Measurements from ENCODE around the gene MAP3K7CL.

MAP3K7CL gene

GRCh38 chr21:29130270-29130969 is at the start of gene MAP3K7CL:
TSS of gene MAP3K7CL (plus strand) at chr21:29130644. CDS start at chr21:29133345, 2,701 bp downstream.
- no peak for DNase-seq

GRCh38 chr21:29082046-29082815 is 48.2 kb upstream of the MAP3K7CL start:
- DNase-seq: no peak

GRCh38 chr21:29083306-29083705 is 47.1 kb upstream of the MAP3K7CL start:
- DNase-seq: no peak

- no peak for DNase-seq
Observed at GRCh38 chr21:29084372-29084771, 46.1 kb upstream of the MAP3K7CL start.

- DNase-seq: no peak
Observed at GRCh38 chr21:29085106-29085752, 45.2 kb upstream of the MAP3K7CL start.

GRCh38 chr21:29091033-29091432 is 39.4 kb upstream of the MAP3K7CL start:
- DNase-seq: no peak

- DNase-seq: no peak
Observed at GRCh38 chr21:29092102-29092959, 38.1 kb upstream of the MAP3K7CL start.

GRCh38 chr21:29096218-29097015 is 34.0 kb upstream of the MAP3K7CL start:
- DNase-seq: no peak

- no peak for DNase-seq
Observed at GRCh38 chr21:29098156-29098555, 32.3 kb upstream of the MAP3K7CL start.

- no peak for DNase-seq
Observed at GRCh38 chr21:29102791-29103257, 27.6 kb upstream of the MAP3K7CL start.

- no peak for DNase-seq
Observed at GRCh38 chr21:29104239-29104708, 26.2 kb upstream of the MAP3K7CL start.

GRCh38 chr21:29105218-29105617 is 25.2 kb upstream of the MAP3K7CL start:
- DNase-seq: no peak

- DNase-seq: peak; percentile 37
Observed at GRCh38 chr21:29114765-29115500, 15.5 kb upstream of the MAP3K7CL start.

- no peak for DNase-seq
Observed at GRCh38 chr21:29115899-29116298, 14.5 kb upstream of the MAP3K7CL start.

- DNase-seq: peak; percentile 56
Observed at GRCh38 chr21:29117372-29117955, 13.0 kb upstream of the MAP3K7CL start.

GRCh38 chr21:29121759-29122158 is 8.7 kb upstream of the MAP3K7CL start:
- no peak for DNase-seq

GRCh38 chr21:29124645-29125044 is 5.8 kb upstream of the MAP3K7CL start:
- DNase-seq: no peak

- no peak for DNase-seq
Observed at GRCh38 chr21:29125191-29125590, 5.3 kb upstream of the MAP3K7CL start.

GRCh38 chr21:29125979-29126378 is 4.5 kb upstream of the MAP3K7CL start:
- no peak for DNase-seq

- no peak for DNase-seq
Observed at GRCh38 chr21:29133241-29133640, 2.8 kb downstream of the MAP3K7CL start.

- DNase-seq: peak; percentile 3
Observed at GRCh38 chr21:29133796-29134195, 3.4 kb downstream of the MAP3K7CL start.
